HL-60 (cell line): ENCODE data around the gene PLVAP.

Experiments
- GABPA ChIP-seq: IDR thresholded peaks from 2 replicates; pipeline ENCODE4 v1.6.1; 2012; ENCODE audit warnings: low read depth
- POLR2AphosphoS5 ChIP-seq: IDR thresholded peaks from 2 replicates; pipeline ENCODE4 v1.6.1; 2012; ENCODE audit warnings: low read depth
- REST ChIP-seq: IDR thresholded peaks from 2 replicates; pipeline ENCODE4 v1.6.1; 2012; ENCODE audit warnings: low read depth; ENCODE audit not compliant: insufficient replicate concordance
- SPI1 ChIP-seq: IDR thresholded peaks from 2 replicates; pipeline ENCODE4 v1.6.1; 2012; ENCODE audit warnings: low read depth, mild to moderate bottlenecking, borderline replicate concordance
- TF ChIP-seq, protein P1 (sequence below): IDR thresholded peaks from one replicate; pipeline ENCODE4 v1.5.1; 2011; ENCODE audit warnings: low read length, control low read depth, inconsistent platforms; ENCODE audit not compliant: insufficient read depth

- no peak for TF ChIP-seq POLR2AphosphoS5
- TF ChIP-seq, protein P1, sequence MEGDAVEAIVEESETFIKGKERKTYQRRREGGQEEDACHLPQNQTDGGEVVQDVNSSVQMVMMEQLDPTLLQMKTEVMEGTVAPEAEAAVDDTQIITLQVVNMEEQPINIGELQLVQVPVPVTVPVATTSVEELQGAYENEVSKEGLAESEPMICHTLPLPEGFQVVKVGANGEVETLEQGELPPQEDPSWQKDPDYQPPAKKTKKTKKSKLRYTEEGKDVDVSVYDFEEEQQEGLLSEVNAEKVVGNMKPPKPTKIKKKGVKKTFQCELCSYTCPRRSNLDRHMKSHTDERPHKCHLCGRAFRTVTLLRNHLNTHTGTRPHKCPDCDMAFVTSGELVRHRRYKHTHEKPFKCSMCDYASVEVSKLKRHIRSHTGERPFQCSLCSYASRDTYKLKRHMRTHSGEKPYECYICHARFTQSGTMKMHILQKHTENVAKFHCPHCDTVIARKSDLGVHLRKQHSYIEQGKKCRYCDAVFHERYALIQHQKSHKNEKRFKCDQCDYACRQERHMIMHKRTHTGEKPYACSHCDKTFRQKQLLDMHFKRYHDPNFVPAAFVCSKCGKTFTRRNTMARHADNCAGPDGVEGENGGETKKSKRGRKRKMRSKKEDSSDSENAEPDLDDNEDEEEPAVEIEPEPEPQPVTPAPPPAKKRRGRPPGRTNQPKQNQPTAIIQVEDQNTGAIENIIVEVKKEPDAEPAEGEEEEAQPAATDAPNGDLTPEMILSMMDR = no peak
- no peak for TF ChIP-seq REST
- TF ChIP-seq GABPA = no peak
- TF ChIP-seq SPI1 = no peak
Measured at GRCh38 chr19:17325133-17325532, 52.0 kb downstream of the PLVAP start.
